ENCODE results near the gene HIC2.
"Not testable (repeated sequence)": the region's sequence is repeated elsewhere in the genome, so short reads cannot be mapped to it uniquely, and the experiment has no call there.

HIC2 gene

GRCh38 chr22:21490556-21490955 is 73.4 kb downstream of the HIC2 start:
- not testable (repeated sequence) for DNase-seq (ENCODE audit: low read depth in 4 of 4, low spot score in 1 of 4)

- DNase-seq (ENCODE audit: low read depth in 4 of 4, low spot score in 1 of 4), result not testable (repeated sequence)
These were observed 75.1 kb downstream of the HIC2 start for GRCh38 chr22:21492271-21492670.

GRCh38 chr22:21493789-21494782 is 76.9 kb downstream of the HIC2 start:
- not testable (repeated sequence) for DNase-seq (ENCODE audit: low read depth in 4 of 4, low spot score in 1 of 4)

GRCh38 chr22:21497984-21498383 is 80.8 kb downstream of the HIC2 start:
- not testable (repeated sequence) for DNase-seq (ENCODE audit: low read depth in 4 of 4, low spot score in 1 of 4)

- not testable (repeated sequence) for DNase-seq (ENCODE audit: low read depth in 4 of 4, low spot score in 1 of 4)
These were observed 81.3 kb downstream of the HIC2 start for GRCh38 chr22:21498489-21498888.

- not testable (repeated sequence) for DNase-seq (ENCODE audit: low read depth in 4 of 4, low spot score in 1 of 4)
These were observed 82.7 kb downstream of the HIC2 start for GRCh38 chr22:21499623-21500506.
